Bronchial epithelial cell (primary cell): Measurements from ENCODE around the gene CHRNA4. TPM values are rescaled to one million over a fixed set of nuclear protein-coding genes. Genes with fewer than 3 reads are reported as not detected.

Source experiments
- DNase-seq: peaks from one replicate; pipeline ENCODE4 v3.0.0-alpha.2; 2010; ENCODE audit warnings: low read depth
- FAIRE-seq: peaks from 2 replicates; lab custom pipeline; 2011; peaks lifted over from hg19 to GRCh38; lab: Jason Lieb, UNC
- H3K27me3 ChIP-seq: 2 replicates; pipeline ENCODE4 v1.5.1; 2011; ENCODE audit warnings: low read length; ENCODE audit not compliant: control insufficient read depth, insufficient read depth
- H3K36me3 ChIP-seq: 2 replicates; pipeline ENCODE4 v1.5.1; 2011; ENCODE audit warnings: low read length; ENCODE audit not compliant: control insufficient read depth, insufficient read depth
- H3K4me3 ChIP-seq: 2 replicates; pipeline ENCODE4 v1.5.1; 2011; ENCODE audit warnings: mild to moderate bottlenecking, low read depth, low read length, control low read depth
- total RNA-seq: library from RNA; depleted of rRNA; stranded (reverse); fragments of >200 nt; gene quantifications from 2 replicates; pipeline ENCODE4 v1.2.1, GENCODE V29; 2014
- TF ChIP-seq, protein P1 (sequence below): IDR thresholded peaks from 2 replicates; pipeline ENCODE4 v1.5.1; 2011; ENCODE audit warnings: mild to moderate bottlenecking, moderate library complexity, low read length, control low read depth, inconsistent platforms; ENCODE audit not compliant: insufficient read depth, severe bottlenecking

Gene CHRNA4
- total RNA-seq, 1 donor from 2014 or later: not detected

DNA sequence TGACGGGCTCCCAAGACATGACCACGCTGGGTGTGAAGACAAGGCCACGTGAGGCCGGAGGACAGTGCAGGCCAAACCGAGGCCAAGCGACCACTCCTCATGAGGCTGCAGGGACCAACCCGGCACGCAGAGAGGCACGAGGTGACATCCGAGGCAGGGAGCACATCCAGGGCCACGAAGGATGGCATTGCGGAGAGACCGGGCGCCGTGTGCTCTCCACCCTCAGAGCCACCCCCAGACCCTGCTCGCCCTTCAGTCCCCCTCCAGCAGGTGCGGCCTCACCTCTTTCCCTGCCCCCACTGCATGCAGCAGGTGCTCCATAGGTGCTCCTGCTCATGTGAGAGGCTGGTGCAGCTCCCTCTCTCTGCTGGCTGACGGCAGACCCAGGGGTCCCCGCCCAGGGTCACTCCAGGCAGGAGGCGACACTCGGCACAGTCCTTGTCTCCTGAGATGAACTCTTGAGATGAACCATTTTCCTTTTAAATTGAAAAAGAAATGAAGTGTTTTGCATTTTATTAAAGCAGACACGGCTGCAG is 33.8 kb upstream of the CHRNA4 start:
- Histone ChIP-seq H3K36me3 (no peaks in the 10 kb centered on the region), H3K27me3 (no peaks in the 10 kb centered on the region), H3K4me3 (no peak overlapping the region)
- FAIRE-seq: no peak
- TF ChIP-seq, protein P1, sequence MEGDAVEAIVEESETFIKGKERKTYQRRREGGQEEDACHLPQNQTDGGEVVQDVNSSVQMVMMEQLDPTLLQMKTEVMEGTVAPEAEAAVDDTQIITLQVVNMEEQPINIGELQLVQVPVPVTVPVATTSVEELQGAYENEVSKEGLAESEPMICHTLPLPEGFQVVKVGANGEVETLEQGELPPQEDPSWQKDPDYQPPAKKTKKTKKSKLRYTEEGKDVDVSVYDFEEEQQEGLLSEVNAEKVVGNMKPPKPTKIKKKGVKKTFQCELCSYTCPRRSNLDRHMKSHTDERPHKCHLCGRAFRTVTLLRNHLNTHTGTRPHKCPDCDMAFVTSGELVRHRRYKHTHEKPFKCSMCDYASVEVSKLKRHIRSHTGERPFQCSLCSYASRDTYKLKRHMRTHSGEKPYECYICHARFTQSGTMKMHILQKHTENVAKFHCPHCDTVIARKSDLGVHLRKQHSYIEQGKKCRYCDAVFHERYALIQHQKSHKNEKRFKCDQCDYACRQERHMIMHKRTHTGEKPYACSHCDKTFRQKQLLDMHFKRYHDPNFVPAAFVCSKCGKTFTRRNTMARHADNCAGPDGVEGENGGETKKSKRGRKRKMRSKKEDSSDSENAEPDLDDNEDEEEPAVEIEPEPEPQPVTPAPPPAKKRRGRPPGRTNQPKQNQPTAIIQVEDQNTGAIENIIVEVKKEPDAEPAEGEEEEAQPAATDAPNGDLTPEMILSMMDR: no peak
- no peak for DNase-seq

DNA sequence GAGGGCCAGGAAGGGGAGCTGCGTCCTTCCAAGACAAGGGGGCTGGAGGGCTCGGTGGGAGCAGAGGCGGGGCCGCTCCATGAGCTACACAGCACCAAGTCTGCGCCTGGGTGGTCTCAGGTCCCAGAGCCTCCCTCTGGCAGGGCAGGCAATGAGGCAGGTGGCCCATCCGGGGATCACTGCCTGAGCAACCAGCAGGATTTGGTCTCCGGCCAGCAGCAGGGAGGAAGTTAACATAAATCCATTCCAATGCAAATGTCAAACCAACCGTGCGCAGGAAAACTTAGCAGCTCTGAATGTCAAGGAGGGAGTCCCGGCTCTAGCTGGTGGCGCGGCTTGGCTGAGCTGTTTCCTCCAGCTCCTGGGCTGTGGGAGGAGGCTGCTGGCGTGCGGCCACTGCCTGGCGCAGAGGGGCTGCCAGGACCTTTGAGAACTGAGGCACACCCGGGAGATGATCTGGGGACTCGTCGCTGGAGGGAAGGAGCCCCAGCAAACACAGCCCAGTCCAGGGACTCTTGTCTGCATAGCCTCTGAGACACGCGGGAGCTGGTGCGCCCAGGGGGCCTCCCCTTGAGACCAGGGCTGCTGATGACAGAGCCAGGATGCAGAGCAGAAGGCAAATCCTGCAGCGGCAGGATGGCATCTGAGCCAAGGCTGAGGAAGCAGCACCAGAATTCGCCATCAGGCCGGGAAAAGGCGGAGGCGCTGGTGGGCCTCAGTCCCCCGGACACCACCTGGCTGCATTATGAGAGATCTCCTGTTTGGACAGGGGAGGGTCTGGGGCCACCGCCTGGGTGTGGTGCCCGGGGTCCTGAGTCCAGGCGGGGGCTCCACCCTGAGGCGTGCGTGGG is 33.1 kb upstream of the CHRNA4 start:
- Histone ChIP-seq H3K36me3 (no peaks in the 10 kb centered on the region), H3K4me3 (no peak overlapping the region), H3K27me3 (no peaks in the 10 kb centered on the region)
- TF ChIP-seq, protein P1: no peak
- DNase-seq (no peak), FAIRE-seq (no peak)

DNA sequence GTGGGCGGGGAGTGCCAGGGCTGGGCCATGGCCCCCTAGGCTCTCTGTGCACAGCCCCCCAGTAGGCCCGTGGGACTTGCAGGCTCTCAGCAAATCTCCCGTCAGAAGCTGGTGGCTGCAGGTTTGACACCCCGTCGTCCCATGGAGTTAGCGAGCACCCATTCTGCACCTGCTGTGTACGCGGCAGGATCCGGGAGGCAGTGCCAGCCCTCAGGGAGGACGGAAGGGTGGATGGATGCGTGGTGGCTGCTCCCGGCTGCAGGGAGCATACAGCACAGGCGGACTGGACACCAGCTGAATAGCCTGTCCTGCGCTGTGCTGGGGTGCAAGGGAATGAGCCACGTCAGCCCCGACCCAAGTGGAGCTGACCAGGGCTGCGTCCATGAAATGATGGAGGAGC is 32.4 kb upstream of the CHRNA4 start:
- Histone ChIP-seq H3K4me3 (no peak overlapping the region), H3K36me3 (no peaks in the 10 kb centered on the region), H3K27me3 (no peaks in the 10 kb centered on the region)
- FAIRE-seq: no peak
- TF ChIP-seq, protein P1: no peak
- no peak for DNase-seq

DNA sequence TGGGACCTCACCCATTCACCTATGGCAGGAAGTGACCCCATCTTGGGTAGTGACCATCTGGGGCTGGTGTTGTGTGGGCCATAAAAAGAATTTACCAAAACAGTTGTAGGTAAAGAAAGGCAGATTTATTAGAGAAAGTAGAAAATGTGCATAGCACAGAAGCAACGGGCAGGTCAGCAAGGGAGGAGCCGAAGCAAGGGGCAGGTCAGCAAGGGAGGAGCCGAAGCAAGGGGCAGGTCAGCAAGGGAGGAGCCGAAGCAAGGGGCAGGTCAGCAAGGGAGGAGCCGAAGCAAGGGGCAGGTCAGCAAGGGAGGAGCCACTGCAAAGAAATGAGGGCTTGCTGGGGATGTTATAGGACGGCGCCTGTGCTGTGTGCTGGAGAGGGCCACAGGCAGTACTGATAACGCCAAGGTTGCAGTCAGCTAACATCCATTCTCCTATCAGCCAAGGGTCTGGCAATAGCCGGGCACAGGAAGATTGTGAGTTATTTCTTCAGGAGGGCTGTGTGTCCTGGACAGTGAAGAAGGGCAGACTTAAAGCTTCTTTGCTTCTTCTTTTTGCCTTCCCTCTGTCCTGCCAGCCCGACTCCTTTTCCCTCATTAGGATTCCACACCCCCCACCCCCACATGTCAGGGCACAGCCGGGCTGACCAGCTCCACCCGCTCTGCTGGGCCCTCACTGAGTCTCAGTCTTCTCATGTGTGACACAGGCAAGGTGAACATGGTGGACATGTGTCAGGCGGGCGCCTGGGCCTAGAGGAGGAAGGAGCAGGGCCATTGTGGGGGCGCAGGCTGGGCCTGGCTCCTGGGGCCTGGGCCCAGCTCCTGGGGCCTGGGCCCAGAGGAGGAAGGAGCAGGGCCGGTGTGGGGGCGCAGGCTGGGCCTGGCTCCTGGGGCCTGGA is 31.6 kb upstream of the CHRNA4 start:
- Histone ChIP-seq H3K27me3 (no peaks in the 10 kb centered on the region), H3K36me3 (no peaks in the 10 kb centered on the region), H3K4me3 (no peak overlapping the region)
- FAIRE-seq (no peak), DNase-seq (no peak)
- TF ChIP-seq, protein P1: no peak

DNA sequence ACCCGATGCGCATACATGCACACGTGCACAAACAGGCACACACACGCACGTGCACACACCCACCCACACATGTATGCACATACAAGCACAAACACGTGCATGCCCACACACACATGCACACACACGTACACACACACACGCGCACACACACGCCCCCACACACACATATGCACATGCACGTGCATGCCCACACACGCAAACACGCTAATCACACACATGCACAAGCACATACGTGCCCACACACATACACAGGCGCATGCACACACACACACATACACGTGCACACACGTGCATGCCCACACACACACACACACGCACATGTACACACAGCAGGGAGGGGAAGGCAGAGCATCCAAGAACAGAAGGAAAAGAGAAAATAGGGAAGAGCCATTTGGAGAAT is 26.8 kb upstream of the CHRNA4 start:
- FAIRE-seq: peak; percentile 90
- no peak for DNase-seq
- H3K4me3 ChIP-seq: no peak overlapping the region
- TF ChIP-seq, protein P1: no peak
- H3K36me3 ChIP-seq: no peaks in the 10 kb centered on the region
- H3K27me3 ChIP-seq: no peaks in the 10 kb centered on the region
